HG03439 (cell line): ENCODE results near the gene ALKBH8.

Experiments
- ATAC-seq: cut with Tn5 transposase; IDR thresholded peaks from one replicate; pipeline ENCODE4 v1.9.1; 2021; ENCODE audit warnings: mild to moderate bottlenecking, moderate library complexity; ENCODE audit not compliant: unreplicated experiment

The ALKBH8 gene, protein sequence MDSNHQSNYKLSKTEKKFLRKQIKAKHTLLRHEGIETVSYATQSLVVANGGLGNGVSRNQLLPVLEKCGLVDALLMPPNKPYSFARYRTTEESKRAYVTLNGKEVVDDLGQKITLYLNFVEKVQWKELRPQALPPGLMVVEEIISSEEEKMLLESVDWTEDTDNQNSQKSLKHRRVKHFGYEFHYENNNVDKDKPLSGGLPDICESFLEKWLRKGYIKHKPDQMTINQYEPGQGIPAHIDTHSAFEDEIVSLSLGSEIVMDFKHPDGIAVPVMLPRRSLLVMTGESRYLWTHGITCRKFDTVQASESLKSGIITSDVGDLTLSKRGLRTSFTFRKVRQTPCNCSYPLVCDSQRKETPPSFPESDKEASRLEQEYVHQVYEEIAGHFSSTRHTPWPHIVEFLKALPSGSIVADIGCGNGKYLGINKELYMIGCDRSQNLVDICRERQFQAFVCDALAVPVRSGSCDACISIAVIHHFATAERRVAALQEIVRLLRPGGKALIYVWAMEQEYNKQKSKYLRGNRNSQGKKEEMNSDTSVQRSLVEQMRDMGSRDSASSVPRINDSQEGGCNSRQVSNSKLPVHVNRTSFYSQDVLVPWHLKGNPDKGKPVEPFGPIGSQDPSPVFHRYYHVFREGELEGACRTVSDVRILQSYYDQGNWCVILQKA

DNA sequence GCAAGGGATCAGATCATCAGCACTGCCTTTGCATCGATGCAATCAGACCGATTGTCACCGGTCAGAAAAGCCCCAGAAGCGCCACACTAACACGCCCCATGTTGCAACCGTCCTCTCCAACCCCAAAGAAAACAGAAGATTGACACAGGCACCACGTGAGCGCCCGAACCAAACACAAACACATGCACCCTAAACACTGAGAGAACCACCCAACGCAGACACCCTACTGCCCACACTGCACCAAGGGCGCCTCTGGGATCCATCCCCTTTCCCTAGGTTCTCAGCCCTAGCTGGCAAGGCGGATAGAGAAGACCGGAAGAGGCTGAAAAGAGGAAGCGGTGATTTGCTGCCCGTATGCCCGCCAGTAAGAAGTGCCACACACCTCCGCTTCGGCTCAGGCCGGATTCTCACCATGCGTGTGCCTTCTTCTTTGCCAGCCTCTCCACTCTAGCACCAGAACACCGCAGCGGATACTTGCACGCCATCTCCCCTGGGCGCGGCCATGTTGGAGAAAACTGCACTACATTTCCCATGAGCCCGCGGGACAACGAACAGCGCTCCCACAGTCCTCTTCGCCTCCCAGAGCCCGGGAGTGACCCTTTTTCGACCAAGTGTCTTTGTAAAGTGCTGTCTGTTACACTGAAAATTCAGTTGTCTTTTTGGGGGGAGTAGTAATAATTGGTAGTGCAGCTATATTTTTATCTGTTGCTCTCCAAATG lies at the start of gene ALKBH8:
TSS of gene ALKBH8 (minus strand) at position 517 of the 719 bp plus-strand sequence. CDS start 4,842 bp downstream, outside the sequence.
- peak; percentile 85 for ATAC-seq

DNA sequence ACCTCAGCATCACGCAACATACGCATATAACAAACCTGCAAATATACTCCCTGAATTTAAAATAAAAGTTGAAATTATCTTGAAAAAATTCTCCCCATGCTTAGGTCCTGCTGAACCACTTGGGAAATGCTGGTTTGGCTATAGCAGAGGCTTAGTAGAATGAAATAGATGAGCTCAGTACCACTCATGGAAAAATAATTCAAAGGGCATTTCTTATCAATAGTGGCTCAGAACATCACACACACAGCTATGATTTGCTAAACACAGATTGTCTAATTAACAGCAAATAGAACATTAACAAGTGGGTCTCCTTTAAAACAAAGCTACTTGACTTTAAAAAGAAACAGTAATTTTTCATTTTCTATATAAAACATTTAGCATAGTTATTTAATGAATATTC lies 46.9 kb upstream of the ALKBH8 start:
- no peak for ATAC-seq

DNA sequence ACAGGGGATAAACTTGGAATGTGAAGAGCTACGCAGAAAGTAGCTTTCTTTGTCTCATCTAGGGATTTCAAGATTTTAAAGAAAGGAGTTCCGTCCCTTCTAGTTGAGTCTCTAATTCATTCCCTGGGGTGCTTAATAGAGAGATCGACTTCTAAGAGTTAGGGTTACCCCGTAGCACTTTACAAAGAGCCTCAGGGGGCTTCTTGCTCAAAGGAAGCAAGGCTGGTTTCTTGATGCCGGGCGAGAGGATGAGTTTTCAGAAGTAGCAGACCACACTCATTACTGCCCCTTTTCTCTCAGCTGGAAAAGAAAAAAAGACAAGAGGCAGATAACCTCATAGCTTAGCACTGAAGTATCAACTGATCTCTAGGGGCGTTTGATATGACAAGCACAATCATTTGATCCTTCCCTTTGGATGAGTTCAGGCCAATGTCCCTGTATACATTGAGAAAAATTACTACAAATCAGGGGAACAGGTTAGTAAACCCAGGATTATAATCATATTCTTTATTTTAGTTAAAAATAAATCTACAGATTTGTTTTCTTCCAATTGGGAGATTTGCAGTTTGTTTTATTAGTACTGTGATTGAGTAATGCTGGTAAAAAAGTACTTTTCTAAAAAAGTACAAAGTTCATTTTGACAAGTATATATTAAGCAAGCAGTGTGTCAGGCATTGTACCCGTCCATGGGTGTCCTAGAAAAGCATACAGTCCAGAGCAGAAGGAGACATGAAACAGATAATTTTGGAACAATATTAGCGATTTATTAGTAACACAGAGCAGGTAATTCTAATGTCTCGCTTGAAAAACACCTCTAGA lies 44.1 kb upstream of the ALKBH8 start:
- ATAC-seq: no peak

DNA sequence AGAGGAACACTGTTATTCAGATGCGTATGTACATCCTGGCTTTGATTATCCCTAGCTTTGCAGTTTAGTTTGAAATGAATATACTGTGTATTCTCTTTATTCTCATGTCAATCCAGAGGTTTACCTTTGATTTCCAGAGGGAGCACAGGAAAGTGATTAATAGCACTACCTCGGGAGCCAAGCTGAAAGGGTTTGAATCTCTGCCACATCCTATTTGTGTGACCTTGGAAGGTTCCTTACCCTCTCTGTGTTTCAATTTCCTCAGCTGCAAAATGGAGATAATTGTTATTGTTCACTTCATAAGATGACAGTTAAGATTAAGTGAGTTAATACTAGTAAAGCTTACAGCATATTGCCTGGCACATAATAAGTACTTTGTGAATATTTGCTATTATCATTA lies 43.3 kb upstream of the ALKBH8 start:
- ATAC-seq: no peak

DNA sequence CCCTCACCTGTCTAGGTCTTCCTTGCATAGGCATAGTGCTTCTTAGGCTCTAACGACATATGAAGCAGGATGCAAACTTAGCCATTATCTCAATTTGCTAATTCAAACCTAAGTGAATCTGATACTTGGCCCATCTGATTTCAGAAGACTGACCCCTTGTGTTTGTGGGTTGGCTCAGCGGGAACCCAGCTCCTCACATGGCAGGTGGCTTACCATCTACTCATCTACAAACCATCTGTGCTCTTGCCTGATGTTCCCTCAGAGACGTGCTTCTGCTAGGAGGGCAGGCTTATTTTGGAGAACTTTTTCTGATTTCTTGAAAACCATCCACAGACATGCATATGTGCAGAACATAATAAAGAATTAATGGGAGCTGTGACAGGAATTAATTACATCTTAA lies 40.6 kb upstream of the ALKBH8 start:
- no peak for ATAC-seq

DNA sequence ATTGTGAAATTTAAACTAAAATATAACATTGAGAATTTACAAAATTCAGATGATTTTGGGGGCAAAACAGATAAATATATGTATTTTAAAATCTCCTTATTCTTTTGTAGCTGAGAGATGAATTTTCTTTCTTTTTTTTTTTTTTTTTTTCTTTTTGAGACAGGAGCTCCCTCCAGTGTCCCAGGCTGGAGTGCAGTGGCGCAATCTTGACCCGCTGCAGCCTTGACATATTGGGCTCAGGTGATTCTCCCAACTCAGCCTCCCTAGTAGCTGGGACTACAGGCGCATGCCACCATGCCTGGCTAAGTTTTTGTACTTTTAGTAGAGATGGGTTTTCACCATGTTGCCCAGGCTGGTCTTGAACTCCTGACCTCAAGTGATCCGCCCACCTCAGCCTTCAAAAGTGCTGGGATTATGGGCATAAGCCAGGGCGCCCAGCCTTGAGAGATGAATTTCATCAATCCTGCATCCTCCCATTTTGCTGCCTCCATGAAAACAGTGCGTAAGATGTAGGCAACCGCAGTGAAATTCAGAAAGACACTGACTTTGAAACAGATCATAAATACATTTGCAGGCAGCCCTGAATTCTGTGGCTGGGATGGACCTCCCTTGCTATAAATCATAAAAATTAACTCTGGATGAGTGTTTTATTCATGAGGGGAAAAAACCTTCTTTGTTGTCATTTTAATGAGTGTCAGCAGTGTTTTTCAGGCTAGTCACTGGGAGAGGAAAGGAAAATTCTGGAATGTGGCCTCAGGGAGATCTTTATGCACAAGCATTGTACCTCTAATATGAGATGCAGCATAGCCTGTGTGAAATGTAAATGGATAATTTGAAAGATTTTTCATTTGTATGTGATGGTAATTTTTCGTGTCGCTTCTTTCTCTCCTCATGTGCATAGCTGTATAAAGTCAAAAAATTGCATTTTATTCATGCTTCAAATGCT lies 39.8 kb upstream of the ALKBH8 start:
- no peak for ATAC-seq

DNA sequence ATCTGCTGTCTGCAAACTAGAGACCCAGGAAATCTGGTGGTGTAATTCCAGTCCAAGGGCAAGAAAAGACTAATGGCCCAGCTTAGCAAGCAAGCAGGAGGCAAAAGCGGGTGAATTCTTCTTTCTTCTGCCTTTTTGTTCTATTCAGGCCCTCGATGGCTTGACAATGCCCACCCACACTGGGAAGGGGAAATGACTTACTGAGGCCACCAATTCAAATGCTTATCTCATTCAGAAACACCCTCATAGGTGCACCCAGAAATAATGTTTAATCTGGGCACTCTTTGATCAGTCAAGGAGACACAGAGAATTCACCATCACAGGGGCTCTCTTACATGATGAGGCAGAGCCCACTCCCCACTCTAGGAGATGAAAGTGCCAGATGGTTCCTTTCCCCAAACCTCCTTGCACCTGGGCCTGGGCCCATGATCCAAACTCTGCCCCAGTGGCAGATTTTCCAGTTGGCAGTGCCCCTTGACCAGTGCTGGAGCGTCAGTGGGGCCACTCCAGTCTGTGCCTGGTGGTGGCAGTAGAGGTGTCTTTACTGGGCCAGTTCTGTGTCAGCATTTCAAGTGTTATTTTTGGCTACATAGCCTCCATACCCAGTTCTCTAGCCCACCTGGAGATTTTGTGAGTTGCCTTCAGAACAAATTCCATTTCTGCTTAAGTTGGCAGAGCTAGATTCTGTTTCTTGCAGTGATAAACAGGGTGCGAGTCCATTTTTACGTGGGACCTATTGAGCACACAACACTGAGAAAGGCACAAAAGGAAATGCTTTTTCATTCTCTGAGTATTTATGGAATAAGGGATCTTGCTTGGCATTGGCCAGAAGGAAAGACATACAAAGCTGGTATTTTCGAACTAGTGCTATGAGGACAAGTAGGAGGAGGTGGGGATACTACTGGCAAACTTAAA lies 32.9 kb upstream of the ALKBH8 start:
- ATAC-seq: no peak

DNA sequence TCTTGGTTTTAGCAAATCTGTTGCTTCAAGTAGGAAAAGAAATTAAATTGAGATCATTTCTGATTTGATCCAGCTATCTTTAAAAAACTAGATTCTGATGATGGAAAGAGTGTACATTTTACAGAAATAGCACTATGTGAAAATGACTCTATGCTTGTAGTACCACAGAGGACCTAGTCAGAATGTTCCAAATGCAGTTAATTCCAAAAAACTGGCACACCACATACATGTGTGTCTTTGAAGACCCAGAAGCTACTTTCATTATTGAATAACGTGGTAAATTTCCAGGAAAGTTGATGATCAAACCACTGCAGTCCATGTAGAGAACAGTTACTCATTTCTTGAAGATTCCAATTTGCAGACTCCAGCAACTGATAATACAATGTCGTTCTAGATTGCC lies 29.2 kb upstream of the ALKBH8 start:
- no peak for ATAC-seq

DNA sequence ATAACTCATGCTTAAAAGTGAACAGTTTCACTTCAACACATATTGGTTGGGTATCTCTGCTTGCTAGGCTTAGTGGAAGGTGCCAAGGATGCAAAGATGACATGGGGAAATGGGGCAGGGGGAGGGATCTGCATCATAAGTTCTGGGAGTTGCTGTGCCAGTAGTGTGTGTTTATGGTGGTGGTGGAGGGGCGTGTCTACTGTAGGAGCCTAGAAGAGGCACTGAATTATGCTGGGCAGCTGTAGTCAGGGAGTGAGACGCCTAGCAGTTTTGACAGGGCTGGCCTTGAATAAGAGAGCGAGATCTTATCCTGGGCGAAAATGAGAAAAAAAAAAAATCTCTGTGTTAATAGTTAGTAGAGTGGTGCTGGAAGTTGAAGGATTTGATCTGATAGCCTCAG lies 28.4 kb upstream of the ALKBH8 start:
- ATAC-seq: no peak

DNA sequence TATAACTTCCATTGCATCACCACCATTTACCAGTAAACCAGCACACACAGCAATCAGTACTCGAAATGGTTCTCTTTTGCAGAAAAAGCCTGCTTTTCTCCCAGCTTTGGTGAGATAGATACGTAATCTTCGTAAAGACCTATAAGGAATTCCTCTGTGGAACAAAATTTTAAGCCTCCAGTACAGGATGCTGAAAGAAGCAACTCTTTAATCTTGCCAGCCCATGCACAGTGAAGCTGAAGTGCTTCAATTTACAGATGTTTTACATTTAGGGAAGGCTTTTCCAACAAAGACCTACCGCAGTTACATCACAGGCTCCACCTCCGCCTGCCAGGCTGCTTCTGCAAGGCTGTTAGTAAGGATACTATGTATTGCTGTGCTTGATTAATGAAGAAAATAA lies 27.3 kb upstream of the ALKBH8 start:
- no peak for ATAC-seq

DNA sequence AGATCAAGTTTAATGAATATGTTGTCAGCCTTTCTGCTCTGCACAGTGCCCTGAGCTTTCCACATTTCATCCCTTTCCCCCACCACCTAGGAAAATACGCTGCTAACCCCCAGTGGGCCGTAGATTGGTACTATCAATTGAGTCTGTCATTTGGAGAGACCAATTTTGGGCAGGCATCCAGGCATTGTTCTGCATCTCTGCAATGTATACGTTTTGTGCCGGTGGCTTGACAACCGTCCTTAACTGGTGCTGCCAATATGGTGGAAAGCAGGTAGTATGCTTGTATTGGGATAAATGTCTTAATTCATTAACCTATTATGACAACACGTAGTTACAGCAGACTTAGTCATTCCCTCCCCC lies 26.7 kb upstream of the ALKBH8 start:
- ATAC-seq: no peak

DNA sequence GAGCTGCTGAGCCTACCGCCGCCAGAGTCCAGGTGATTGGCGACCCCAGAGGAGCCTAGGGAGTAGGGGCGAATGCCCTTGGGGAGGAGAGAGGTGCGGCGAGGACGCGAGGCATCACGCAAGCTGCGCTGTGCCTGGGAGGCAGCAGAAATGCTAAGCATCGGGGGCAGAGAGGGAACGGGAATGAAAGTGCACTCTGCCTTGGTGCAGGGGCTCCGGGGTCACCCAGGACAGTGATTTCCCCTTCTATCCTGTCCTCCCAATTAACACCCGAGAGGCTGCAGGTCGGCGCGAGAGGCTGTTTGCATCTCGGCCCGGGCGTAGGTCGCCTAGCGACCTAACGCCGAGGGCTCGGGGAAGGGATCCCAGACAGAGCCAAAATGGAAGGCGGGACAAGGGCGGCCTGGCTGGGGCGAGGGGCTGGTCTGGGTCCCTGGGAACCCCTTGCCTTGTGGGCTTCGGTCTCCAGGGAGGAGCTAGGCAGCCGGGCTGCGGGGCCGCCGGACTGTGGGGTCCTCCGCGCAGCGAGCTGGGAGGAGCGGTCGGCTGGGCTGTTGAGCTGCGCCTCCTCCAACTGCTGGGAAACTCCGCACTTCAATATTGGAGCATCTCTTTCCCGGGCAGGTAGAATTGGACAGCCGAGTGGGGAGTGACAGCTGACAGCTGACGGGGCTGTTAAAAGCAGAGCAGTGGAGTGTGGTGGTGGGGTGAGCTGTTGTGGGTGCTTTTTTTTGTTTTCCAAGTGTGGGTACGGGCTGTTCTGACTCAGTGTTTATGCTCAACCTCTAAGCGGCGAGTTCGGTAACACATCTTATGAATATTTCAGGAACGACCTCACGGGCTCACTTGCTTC lies 26.1 kb upstream of the ALKBH8 start:
- peak; percentile 31 for ATAC-seq

DNA sequence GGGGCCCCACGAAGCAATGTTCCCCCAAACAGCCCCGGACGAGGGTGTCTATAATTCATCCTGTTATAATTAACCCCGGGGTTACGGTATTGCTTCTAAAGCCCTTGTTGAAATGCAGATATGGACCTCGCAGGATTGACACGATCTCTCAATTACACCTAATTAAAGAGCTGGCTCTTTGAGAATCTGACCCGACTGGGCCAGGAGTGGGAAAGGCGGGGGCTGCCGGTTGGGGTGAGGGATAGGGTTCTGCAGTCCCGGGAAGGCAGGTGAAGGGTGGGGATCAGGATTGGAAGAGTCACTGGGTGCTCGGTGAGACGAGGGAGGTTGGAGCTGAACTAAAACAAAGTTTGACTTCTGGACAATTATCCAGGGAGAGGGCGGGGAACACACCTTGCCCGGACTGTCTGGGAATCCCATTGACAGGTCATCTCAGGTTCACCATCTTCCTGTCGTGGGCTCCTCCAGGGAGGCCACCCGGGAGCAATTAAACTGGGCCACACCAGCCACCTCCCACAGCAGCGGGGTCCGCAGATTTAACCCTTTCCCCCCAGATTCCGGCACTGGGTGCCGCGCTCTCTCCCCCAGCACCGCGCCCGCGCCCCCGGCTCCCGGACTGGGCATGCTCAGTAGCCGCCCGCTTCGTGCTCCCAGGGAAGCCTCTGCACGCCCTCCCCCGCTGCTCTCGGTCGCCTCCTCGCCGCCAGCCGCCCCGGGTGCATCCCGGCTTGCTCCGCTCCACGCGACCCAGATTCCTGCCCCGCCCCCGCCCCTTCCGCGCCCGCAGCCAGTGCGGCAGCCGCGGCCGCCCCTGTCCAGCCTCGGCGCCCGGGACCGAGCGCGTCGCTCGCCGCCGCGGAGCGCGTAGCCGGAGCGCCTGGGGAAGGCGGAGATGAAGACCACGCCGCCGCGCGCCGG lies 25.2 kb upstream of the ALKBH8 start, which contains the start of gene ELMOD1:
TSS of gene ELMOD1 (plus strand) at position 688 of the 918 bp plus-strand sequence. CDS start 27,043 bp downstream, outside the sequence.
- ATAC-seq: peak; percentile 52

DNA sequence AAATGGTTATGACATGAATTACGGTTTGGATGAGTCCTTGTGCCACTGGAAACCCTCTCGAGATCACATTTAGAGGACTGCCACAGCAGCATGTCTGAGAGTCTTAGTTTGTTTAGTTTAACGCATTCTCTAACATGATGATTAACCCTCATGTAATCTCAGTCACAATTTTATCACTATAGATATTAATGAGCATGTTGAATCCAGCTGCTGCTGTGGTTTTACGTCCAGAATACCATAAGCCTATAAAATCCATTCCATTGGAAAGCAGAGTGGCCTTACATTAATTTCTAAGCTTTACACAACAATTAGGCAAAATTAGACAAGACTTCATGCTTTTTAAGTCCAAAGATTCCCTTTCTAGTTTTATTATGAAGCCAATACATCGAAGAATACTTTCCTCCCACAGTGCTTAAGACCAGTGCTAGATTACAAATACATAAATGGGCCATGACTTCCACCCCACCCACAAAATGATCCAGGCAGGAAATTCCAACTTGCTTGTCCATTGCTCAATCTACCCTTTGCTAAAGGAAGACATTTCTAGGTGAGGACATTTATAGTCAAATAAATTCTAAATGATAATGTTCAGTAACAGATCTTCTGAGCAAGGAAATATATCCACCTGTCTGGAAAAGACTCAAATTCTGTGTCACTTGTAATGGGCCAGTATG lies 21.9 kb upstream of the ALKBH8 start:
- ATAC-seq: no peak

DNA sequence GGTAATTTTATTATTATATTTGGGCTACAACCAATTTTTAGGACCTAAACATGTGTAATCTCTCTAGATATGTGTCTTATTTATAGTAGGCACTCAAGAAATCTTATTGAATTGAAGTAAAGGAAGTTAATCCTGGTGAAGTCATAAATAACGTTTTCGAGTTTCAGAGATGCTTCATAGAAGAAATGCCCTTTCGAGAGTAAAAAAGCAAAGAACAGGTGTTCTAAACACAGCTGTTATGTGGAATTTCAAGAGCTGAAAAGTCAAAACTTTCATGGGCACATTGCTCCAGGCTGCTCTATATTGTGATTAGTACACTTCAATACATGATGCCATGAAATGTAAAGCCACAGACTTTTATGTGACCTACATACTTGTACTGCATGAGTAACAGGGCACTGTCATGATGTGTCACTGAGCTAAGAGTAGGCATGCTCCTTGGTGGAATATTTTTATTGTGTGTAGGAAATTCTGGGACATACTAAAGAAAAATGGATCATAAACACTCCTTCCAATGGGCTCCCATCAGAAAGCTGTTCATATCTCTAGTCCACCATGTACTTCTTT lies 18.2 kb upstream of the ALKBH8 start:
- no peak for ATAC-seq

DNA sequence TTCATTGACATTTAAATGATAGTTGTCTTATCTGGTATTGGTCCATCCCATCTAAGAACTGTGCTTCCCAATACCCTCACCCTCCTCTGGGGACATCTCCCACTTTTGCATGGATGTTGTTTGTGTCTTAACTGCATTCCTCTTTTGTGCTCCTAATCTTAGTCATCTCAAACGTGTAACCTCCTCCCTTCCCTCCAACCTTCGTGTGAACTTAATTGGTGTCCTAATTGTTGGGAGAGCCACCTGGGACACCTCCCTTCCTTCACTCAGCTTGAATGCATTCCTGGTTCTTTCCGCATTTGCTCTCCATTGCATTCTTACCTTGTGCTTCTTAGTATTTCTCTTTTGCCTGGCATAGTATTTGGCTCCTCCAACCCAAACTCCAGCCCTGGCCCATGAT lies 15.6 kb upstream of the ALKBH8 start:
- ATAC-seq: no peak
